ENCODE measurements around the gene MYO3B. TPM values are rescaled to one million over a fixed set of nuclear protein-coding genes. Genes with fewer than 3 reads are reported as not detected.

The MYO3B gene
- total and polyA plus RNA-seq, 2 experiments from 2014 or later = 0.11 TPM; not detected in 1

GRCh38 chr2:170250584-170250983 is 72.6 kb downstream of the MYO3B start:
- H4K20me1 ChIP-seq (ENCODE audit: insufficient read depth) = no peaks in the 10 kb centered on the region
- H3K27ac ChIP-seq = no peak overlapping the region
- H3K4me2 ChIP-seq (ENCODE audit: unreplicated experiment) = no peak overlapping the region
- 0 out of 2 replicates have a peak, but pooled peaks cover 1% of the 10 kb centered on the region for H3F3A ChIP-seq (ENCODE audit: insufficient read depth)
- no peaks in the 10 kb centered on the region; the same call in 1 of the 2 replicates for H3K27me3 ChIP-seq (replicated peaks; ENCODE audit: insufficient read depth)
- DNase-seq = no peak
- no peak overlapping the region for H3K9ac ChIP-seq
- no peaks in the 10 kb centered on the region for H3K9me3 ChIP-seq (ENCODE audit: low read depth)
- WGBS, 2 experiments (ENCODE audit: low coverage in 1 of 2, low lambda C conversion rate in 2 of 2, missing lambda C conversion rate in 2 of 2) = 63 to 69% methylated on average over 6 of the region's 6 CpGs
- no peaks in the 10 kb centered on the region for H3K36me3 ChIP-seq (ENCODE audit: low read depth)
- H2AFZ ChIP-seq = no peak overlapping the region
- no peaks in the 10 kb centered on the region for H3K79me2 ChIP-seq (ENCODE audit: insufficient read depth)
- no peak overlapping the region for H3K4me3 ChIP-seq
- TF ChIP-seq EZH2 (IDR thresholded peaks at IDR 0.05; ENCODE audit: insufficient read depth, poor library complexity, severe bottlenecking) = no peak
- in situ Hi-C loops (cut with MboI) = no loop called here
- H3K9me2 ChIP-seq (ENCODE audit: insufficient read depth) = no peaks in the 10 kb centered on the region
- peaks cover under 1% of the 10 kb centered on the region; the same call in 1 of the 2 replicates for H3K4me1 ChIP-seq (ENCODE audit: insufficient read depth)

GRCh38 chr2:170252414-170252813 is 74.5 kb downstream of the MYO3B start:
- Histone ChIP-seq H3K4me3 (no peak overlapping the region), H3K9me3 (ENCODE audit: low read depth) (no peaks in the 10 kb centered on the region), H3K79me2 (ENCODE audit: insufficient read depth) (no peaks in the 10 kb centered on the region), H3K9ac (no peak overlapping the region), H3F3A (ENCODE audit: insufficient read depth) (0 out of 2 replicates have a peak, but pooled peaks cover 7% of the 10 kb centered on the region), H2AFZ (no peak overlapping the region), H3K36me3 (ENCODE audit: low read depth) (no peaks in the 10 kb centered on the region), H3K4me2 (ENCODE audit: unreplicated experiment) (no peak overlapping the region), H3K9me2 (ENCODE audit: insufficient read depth) (no peaks in the 10 kb centered on the region), H4K20me1 (ENCODE audit: insufficient read depth) (no peaks in the 10 kb centered on the region), H3K4me1 (ENCODE audit: insufficient read depth) (peaks cover 6% of the 10 kb centered on the region), H3K27me3 (replicated peaks; ENCODE audit: insufficient read depth) (no peaks in the 10 kb centered on the region; the same call in 1 of the 2 replicates), H3K27ac (no peak overlapping the region)
- TF ChIP-seq EZH2phosphoT487 (IDR thresholded peaks at IDR 0.05; ENCODE audit: insufficient read depth, low read depth) (no peak), EZH2 (IDR thresholded peaks at IDR 0.05; ENCODE audit: insufficient read depth, poor library complexity, severe bottlenecking) (no peak)
- in situ Hi-C loops (cut with MboI) = no loop called here
- no peak for DNase-seq

GRCh38 chr2:170253721-170254230 is 75.8 kb downstream of the MYO3B start:
- Histone ChIP-seq H3K27ac (no peak overlapping the region), H3F3A (ENCODE audit: insufficient read depth) (0 out of 2 replicates have a peak, but pooled peaks cover 7% of the 10 kb centered on the region), H3K4me1 (ENCODE audit: insufficient read depth) (peaks cover 6% of the 10 kb centered on the region), H3K27me3 (replicated peaks; ENCODE audit: insufficient read depth) (no peaks in the 10 kb centered on the region; the same call in 1 of the 2 replicates), H3K9me3 (ENCODE audit: low read depth) (no peaks in the 10 kb centered on the region), H3K4me2 (ENCODE audit: unreplicated experiment) (no peak overlapping the region), H4K20me1 (ENCODE audit: insufficient read depth) (no peaks in the 10 kb centered on the region), H3K4me3 (no peak overlapping the region), H3K9ac (no peak overlapping the region), H2AFZ (no peak overlapping the region), H3K79me2 (ENCODE audit: insufficient read depth) (no peaks in the 10 kb centered on the region), H3K36me3 (ENCODE audit: low read depth) (no peaks in the 10 kb centered on the region), H3K9me2 (ENCODE audit: insufficient read depth) (no peaks in the 10 kb centered on the region)
- in situ Hi-C loops (cut with MboI) = no loop called here
- no peak for DNase-seq
- TF ChIP-seq EZH2 (IDR thresholded peaks at IDR 0.05; ENCODE audit: insufficient read depth, poor library complexity, severe bottlenecking) (no peak), EZH2phosphoT487 (IDR thresholded peaks at IDR 0.05; ENCODE audit: insufficient read depth, low read depth) (no peak)
- WGBS, 2 experiments (ENCODE audit: low coverage in 1 of 2, low lambda C conversion rate in 2 of 2, missing lambda C conversion rate in 2 of 2) = 70 to 78% methylated on average over 5 to 6 of the region's 6 CpGs

- no peak overlapping the region for H3K4me3 ChIP-seq
- no peak overlapping the region for H3K4me2 ChIP-seq (ENCODE audit: unreplicated experiment)
- no peak overlapping the region for H3K9ac ChIP-seq
- no peak for DNase-seq
- 81 to 82% methylated on average over 7 of the region's 7 CpGs for WGBS, 2 experiments (ENCODE audit: low coverage in 1 of 2, low lambda C conversion rate in 2 of 2, missing lambda C conversion rate in 2 of 2)
- TF ChIP-seq EZH2 (IDR thresholded peaks at IDR 0.05; ENCODE audit: insufficient read depth, poor library complexity, severe bottlenecking) (no peak), EZH2phosphoT487 (IDR thresholded peaks at IDR 0.05; ENCODE audit: insufficient read depth, low read depth) (no peak)
- H3K36me3 ChIP-seq (ENCODE audit: low read depth) = no peaks in the 10 kb centered on the region
- H3K27me3 ChIP-seq (replicated peaks; ENCODE audit: insufficient read depth) = no peaks in the 10 kb centered on the region; the same call in 1 of the 2 replicates
- no peak overlapping the region for H3K27ac ChIP-seq
- H3K79me2 ChIP-seq (ENCODE audit: insufficient read depth) = no peaks in the 10 kb centered on the region
- H2AFZ ChIP-seq = no peak overlapping the region
- in situ Hi-C loops (cut with MboI) = no loop called here
- H3K9me3 ChIP-seq (ENCODE audit: low read depth) = no peaks in the 10 kb centered on the region
- no peaks in the 10 kb centered on the region for H4K20me1 ChIP-seq (ENCODE audit: insufficient read depth)
- H3K4me1 ChIP-seq (ENCODE audit: insufficient read depth) = peaks cover 6% of the 10 kb centered on the region
- H3K9me2 ChIP-seq (ENCODE audit: insufficient read depth) = no peaks in the 10 kb centered on the region
- 0 out of 2 replicates have a peak, but pooled peaks cover 7% of the 10 kb centered on the region for H3F3A ChIP-seq (ENCODE audit: insufficient read depth)
Measured at GRCh38 chr2:170254293-170254732, 76.4 kb downstream of the MYO3B start.

All from GM23248 (cell line).